Gastrocnemius medialis (tissue), 4 donors: ENCODE measurements around the gene LYSMD4. TPM values are rescaled to one million over a fixed set of nuclear protein-coding genes. Genes with fewer than 3 reads are reported as not detected.
A peak's percentile ranks its signal among the peaks of the same experiment; 100 is the strongest.
"Not testable (repeated sequence)": the region's sequence is repeated elsewhere in the genome, so short reads cannot be mapped to it uniquely, and the experiment has no call there.

Experiments used
- ATAC-seq, 2 donors: fragments of 150-250 bp; one replicate each; pipeline ENCODE4 v1.9.1; 2016
- DNase-seq, 2 donors: peaks; one replicate each; pipeline ENCODE4 v3.0.0-alpha.2; 2019
- H3K27ac ChIP-seq, 4 donors: fragments of 200-600 bp; sonication (generic); 1 replicate in 1 of 4; 2 replicates in 3 of 4; pipeline ENCODE4 v1.5.1; 2016 to 2018; ENCODE audit warnings: mild to moderate bottlenecking in 2 of 4, moderate library complexity in 1 of 4
- H3K27me3 ChIP-seq, 3 donors: fragments of 200-600 bp; sonication (generic) in 2 of 3; 1 replicate in 1 of 3; 2 replicates in 2 of 3; pipeline versions ENCODE4 v1.5.1 to v1.6.0; 2016 to 2019; ENCODE audit warnings: mild to moderate bottlenecking in 1 of 3, moderate library complexity in 1 of 3
- H3K36me3 ChIP-seq, 2 donors: fragments of 200-600 bp; sonication (generic) in 1 of 2; one replicate each; pipeline ENCODE4 v1.5.1; 2017 to 2018
- H3K4me1 ChIP-seq, 2 donors: fragments of 200-600 bp; sonication (generic) in 1 of 2; one replicate each; pipeline ENCODE4 v1.5.1; 2016 to 2017; ENCODE audit warnings: mild to moderate bottlenecking in 2 of 2
- H3K4me3 ChIP-seq, 4 donors: fragments of 200-600 bp; sonication (generic) in 3 of 4; 1 replicate in 1 of 4; 2 replicates in 3 of 4; pipeline ENCODE4 v1.5.1; 2016 to 2019; ENCODE audit warnings: mild to moderate bottlenecking in 2 of 4
- H3K9me3 ChIP-seq, 3 donors: fragments of 200-600 bp; sonication (generic) in 2 of 3; 1 replicate in 1 of 3; 2 replicates in 2 of 3; pipeline ENCODE4 v1.5.1; 2016 to 2019
- CTCF ChIP-seq, 5 experiments: fragments of 450-650 bp in 3 of 5; fragments of 200-600 bp in 2 of 5; sonication (generic) in 2 of 5; IDR thresholded peaks in 4 of 5; conservative IDR thresholded peaks in 1 of 5; 1 replicate in 4 of 5; 2 replicates in 1 of 5; pipeline ENCODE4 v1.5.1; 2016 to 2019; ENCODE audit warnings: antibody characterized with exemption in 5 of 5, mild to moderate bottlenecking in 3 of 5, moderate library complexity in 3 of 5
- POLR2A ChIP-seq, 2 donors: fragments of 450-650 bp; IDR thresholded peaks; one replicate each; pipeline ENCODE4 v1.6.1; 2017; ENCODE audit warnings: antibody characterized with exemption in 2 of 2, mild to moderate bottlenecking in 2 of 2, moderate library complexity in 2 of 2
- in situ Hi-C, 4 donors: fragments of 200-750 bp; cut with MboI; loops; one replicate each; pipeline versions ENCODE4 v1.15.0 to v1.8.0; 2017; ENCODE audit warnings: low sequenced_read_pairs in 4 of 4
- intact Hi-C: fragments of 100-400 bp; cut with DNase I; formaldehyde crosslinking; loops from one replicate; pipeline ENCODE4 v1.15.1; 2023; ENCODE audit warnings: low total_unique reads
- total RNA-seq, 4 donors: library from RNA; depleted of rRNA; stranded (reverse); fragments of >200 nt; gene quantifications; one replicate each; pipeline versions ENCODE4 v1.1.0 to v1.2.3, GENCODE V29; 2016

The LYSMD4 gene
- total RNA-seq, 4 donors from 2014 or later: 5.1 to 15.8 (median 11.9) TPM

DNA sequence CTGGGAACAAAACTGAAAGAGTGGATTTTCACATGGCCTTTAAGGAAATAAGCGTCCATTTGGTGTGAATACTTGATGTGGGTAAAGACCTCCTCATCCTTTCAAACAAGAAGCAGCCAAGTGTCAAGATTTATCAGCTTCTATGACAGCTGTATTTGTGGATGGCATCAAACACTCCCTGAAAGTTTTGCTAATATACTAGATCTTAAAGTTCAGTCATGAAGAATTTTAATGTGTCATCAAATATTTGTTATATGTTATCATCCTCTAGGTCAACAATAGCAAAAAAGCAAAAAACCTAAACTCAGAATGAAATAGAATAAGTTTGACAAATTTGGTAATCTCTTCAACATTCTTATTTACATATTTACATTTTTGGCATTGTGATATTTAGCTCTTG lies 29.1 kb upstream of the LYSMD4 start:
- H3K27ac ChIP-seq: no peak overlapping the region
- H3K9me3 ChIP-seq: no peaks in the 10 kb centered on the region
- no peak overlapping the region for H3K4me3 ChIP-seq
- H3K36me3 ChIP-seq: no peaks in the 10 kb centered on the region
- no peaks in the 10 kb centered on the region for H3K4me1 ChIP-seq
- TF ChIP-seq CTCF (IDR thresholded peaks at IDR 0.05 in 4 of 5, conservative IDR thresholded peaks at IDR 0.05 in 1 of 5) (no peak), POLR2A (IDR thresholded peaks at IDR 0.05) (no peak)
- intact Hi-C loops: no loop called here
- no peak for DNase-seq
- no peak for ATAC-seq
- H3K27me3 ChIP-seq: no peaks in the 10 kb centered on the region
- in situ Hi-C loops: no loop called here

DNA sequence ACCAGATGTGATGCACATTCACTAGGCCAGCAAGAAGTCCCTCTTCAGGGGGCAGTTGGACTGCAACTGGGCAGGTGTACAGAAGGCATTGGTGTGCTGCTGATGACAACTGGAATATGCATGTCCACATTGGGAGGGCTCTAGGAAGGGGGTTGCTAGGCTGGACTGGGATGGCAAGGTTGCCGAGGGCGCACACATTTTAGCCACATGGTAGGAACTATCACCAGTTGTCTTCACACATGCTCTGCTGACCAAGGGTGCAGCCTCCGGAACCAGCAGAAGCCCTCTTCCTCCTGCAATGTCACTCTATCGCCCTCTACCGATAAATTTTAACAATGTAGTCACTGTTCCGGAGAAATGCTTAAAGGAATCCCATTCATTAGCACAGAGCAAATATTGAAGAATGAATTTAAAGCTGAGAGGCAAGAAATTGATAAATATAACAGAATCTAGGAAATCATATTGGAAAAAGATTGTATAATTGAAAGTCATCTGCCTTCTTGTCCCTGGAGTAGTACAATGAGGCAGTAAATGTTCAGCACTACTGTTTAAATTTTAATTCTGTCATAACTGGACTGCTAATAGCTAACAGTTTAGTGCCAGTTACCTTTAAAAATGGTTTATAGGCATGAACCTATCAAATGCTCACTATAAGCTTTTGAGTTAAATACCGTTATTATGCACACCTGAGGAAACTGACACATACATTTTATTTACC lies 22.6 kb upstream of the LYSMD4 start:
- intact Hi-C loops (loop anchor here (2.0 kb wide), 3 partner anchors 51 to 483 kb away; no protein-coding TSS in a partner anchor), in situ Hi-C loops (loop anchor here in 3 of 4 donors (10.0 kb wide), 2 partner anchors 471 to 481 kb away; no protein-coding TSS in a partner anchor)
- no peak for TF ChIP-seq POLR2A (IDR thresholded peaks at IDR 0.05)
- peak; percentile 59 to 89 (median 77) for TF ChIP-seq CTCF (IDR thresholded peaks at IDR 0.05 in 4 of 5, conservative IDR thresholded peaks at IDR 0.05 in 1 of 5)
- Histone ChIP-seq H3K9me3 (no peaks in the 10 kb centered on the region), H3K27me3 (no peaks in the 10 kb centered on the region), H3K27ac (no peak overlapping the region), H3K36me3 (no peaks in the 10 kb centered on the region), H3K4me1 (no peaks in the 10 kb centered on the region), H3K4me3 (no peak overlapping the region)
- DNase-seq (no peak), ATAC-seq (peak; percentile 91 to 98)

- in situ Hi-C loops: loop anchor here (5.0 to 10.0 kb wide), 3 partner anchors 468 to 481 kb away; no protein-coding TSS in a partner anchor
- Histone ChIP-seq H3K27me3 (no peaks in the 10 kb centered on the region), H3K4me1 (no peaks in the 10 kb centered on the region), H3K4me3 (no peak overlapping the region), H3K27ac (no peak overlapping the region), H3K9me3 (no peaks in the 10 kb centered on the region), H3K36me3 (no peaks in the 10 kb centered on the region)
- ATAC-seq (no peak), DNase-seq (no peak)
- TF ChIP-seq CTCF (IDR thresholded peaks at IDR 0.05 in 4 of 5, conservative IDR thresholded peaks at IDR 0.05 in 1 of 5) (no peak), POLR2A (IDR thresholded peaks at IDR 0.05) (no peak)
- intact Hi-C loops: no loop called here
Observed at GRCh38 chr15:99753066-99753465, 19.8 kb upstream of the LYSMD4 start.

- DNase-seq: no peak
- TF ChIP-seq POLR2A (IDR thresholded peaks at IDR 0.05) (no peak), CTCF (IDR thresholded peaks at IDR 0.05 in 4 of 5, conservative IDR thresholded peaks at IDR 0.05 in 1 of 5) (no peak)
- no peak overlapping the region for H3K27ac ChIP-seq
- H3K9me3 ChIP-seq: no peaks in the 10 kb centered on the region
- H3K4me3 ChIP-seq: no peak overlapping the region
- intact Hi-C loops: no loop called here
- H3K36me3 ChIP-seq: no peaks in the 10 kb centered on the region
- ATAC-seq: no peak
- H3K4me1 ChIP-seq: no peaks in the 10 kb centered on the region
- H3K27me3 ChIP-seq: no peaks in the 10 kb centered on the region
- in situ Hi-C loops: loop anchor here (5.0 to 10.0 kb wide), 3 partner anchors 468 to 480 kb away; no protein-coding TSS in a partner anchor
Observed at GRCh38 chr15:99752556-99752955, 19.3 kb upstream of the LYSMD4 start.

- H3K27me3 ChIP-seq, DNase-seq, ATAC-seq, H3K27ac ChIP-seq, intact Hi-C loops, H3K9me3 ChIP-seq, H3K36me3 ChIP-seq, H3K4me3 ChIP-seq, H3K4me1 ChIP-seq: not testable (repeated sequence)
- in situ Hi-C loops: loop anchor here (5.0 to 10.0 kb wide), 3 partner anchors 466 to 478 kb away; no protein-coding TSS in a partner anchor
Observed at GRCh38 chr15:99750326-99750725, 17.1 kb upstream of the LYSMD4 start.
